K562 treated with DMSO at 1 percent for 4 hours (cell line): Measurements from ENCODE around the gene ATP8A1. TPM values are rescaled to one million over a fixed set of nuclear protein-coding genes. Genes with fewer than 3 reads are reported as not detected.

Experiments used
- total RNA-seq: library from RNA; unstranded; fragments of 300-600 nt; gene quantifications from 2 replicates; pipeline ENCODE4 v1.2.3, GENCODE V29; 2022; ENCODE audit not compliant: insufficient read depth

The ATP8A1 gene
- not detected in 2 replicates for total RNA-seq

DNA sequence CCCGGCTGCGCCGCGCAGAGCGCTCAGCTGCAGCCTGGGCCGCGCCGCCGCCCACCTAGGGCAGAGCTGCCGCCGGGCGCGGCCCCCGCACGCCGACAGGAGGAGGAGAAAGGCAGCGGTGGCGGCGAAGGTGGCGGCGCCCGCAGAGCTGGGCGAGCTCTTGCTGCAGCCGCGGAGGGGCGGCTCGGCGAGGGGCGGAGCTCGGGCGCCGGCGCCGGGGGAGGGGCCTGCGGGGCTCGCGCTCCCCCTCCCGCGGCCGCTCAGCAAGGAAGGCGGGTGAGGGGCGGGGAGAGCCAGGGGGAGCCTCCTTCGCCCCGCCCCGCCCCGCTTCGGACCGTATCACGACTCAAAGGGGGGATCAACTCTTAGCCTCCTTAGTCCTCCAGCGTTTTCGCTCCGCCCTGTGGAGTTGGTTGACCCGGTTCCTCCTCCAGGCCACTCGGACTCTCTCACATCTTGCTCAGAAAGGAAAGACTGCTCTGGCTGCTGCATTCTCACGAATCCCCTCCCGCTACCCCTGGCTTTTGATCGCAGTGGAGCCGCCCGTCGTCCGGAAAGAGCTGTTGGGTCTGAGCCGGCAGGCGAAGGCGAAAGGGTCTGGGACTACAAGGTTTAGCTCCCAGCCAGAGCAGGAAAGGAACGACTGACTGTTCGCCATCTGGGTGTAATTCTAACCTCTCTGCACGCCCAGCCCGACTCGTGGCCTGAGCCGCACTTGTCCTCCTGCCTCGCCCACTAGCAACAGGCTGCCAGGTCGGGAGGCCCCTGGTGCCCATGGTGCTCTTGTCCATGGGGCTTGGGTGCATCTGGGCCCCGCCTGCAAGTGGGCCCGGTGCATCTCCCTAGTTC is at the start of gene ATP8A1:
ATP8A1 (minus strand) TSS at position 162 of the 849 bp plus-strand sequence. CDS start 232 bp downstream, outside the sequence.

DNA sequence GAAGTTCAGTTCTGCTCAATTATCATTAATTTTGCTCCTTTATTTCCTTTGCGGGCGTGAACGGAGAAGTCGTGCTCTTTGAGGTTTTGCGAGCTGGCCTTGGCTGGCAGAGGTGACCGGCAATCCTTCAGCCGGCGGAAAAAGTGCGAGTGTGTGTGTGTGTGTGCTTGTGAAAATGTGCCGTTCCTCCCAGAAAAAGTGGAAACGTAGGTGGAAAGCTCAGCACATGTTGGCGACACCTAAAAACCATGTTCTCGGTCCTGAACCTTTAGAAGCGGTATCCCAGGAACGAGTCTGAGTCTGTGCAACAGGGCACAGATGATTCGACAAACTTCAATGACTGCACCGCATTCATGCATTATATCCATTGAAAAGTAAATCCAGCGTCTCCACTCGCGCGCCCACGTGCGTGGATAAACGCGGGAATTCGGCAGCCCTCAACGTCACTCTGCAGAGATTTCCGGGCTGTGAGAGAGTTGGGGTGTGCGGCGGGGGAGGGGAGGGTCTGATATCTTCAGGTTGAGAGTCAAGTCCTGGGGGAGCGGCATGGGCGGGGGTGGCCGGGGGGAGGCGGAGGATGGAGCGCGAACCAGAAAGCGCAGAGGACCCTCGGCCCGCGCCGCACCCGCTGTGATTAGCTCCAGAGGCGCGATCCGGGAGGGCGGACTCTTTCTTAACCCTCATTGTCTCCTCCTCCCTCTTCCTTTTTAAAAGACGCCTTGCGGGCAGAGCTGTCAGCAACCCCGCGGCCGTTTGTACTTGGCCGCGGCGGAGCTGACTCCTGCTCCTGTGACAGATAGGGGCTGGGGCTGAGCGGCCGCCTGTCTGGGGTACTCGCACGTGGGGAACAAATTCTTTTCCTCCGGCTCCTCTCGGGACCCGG is 259.9 kb downstream of the ATP8A1 start, which contains the start of gene SHISA3:
SHISA3 (plus strand) TSS at position 737 of the 883 bp plus-strand sequence. CDS start 569 bp downstream, outside the sequence.

Other genes starting within 250 kb of the ATP8A1 start
- gene GRXCR1, start 235.6 kb upstream of the ATP8A1 start, total RNA-seq = not detected in 2 replicates